HG02642 (cell line): ENCODE data around the gene GCK.

Experiments
- ATAC-seq: cut with Tn5 transposase; IDR thresholded peaks from one replicate; pipeline ENCODE4 v1.9.1; 2021; ENCODE audit warnings: mild to moderate bottlenecking; ENCODE audit not compliant: unreplicated experiment, poor library complexity

The GCK gene

GRCh38 chr7:44189286-44189992 is at the start of gene GCK:
Gene GCK (minus strand): TSS chr7:44189439. CDS start chr7:44188953, 486 bp downstream.
- ATAC-seq, result no peak

GRCh38 chr7:44238116-44238695 is 49.0 kb upstream of the GCK start:
- no peak for ATAC-seq

GRCh38 chr7:44237696-44238095 is 48.5 kb upstream of the GCK start:
- ATAC-seq, result no peak

- no peak for ATAC-seq
Measured at GRCh38 chr7:44236333-44236728, 47.1 kb upstream of the GCK start.

GRCh38 chr7:44235582-44236332 is 46.5 kb upstream of the GCK start:
- no peak for ATAC-seq

- no peak for ATAC-seq
Measured at GRCh38 chr7:44235066-44235465, 45.8 kb upstream of the GCK start.

- no peak for ATAC-seq
Measured at GRCh38 chr7:44232901-44233715, 43.9 kb upstream of the GCK start.

- ATAC-seq, result no peak
Measured at GRCh38 chr7:44232396-44232795, 43.2 kb upstream of the GCK start.

GRCh38 chr7:44231088-44231487 is 41.8 kb upstream of the GCK start:
- no peak for ATAC-seq

GRCh38 chr7:44230286-44230685 is 41.0 kb upstream of the GCK start:
- no peak for ATAC-seq

- no peak for ATAC-seq
Measured at GRCh38 chr7:44229546-44230105, 40.4 kb upstream of the GCK start.

- ATAC-seq, result no peak
Measured at GRCh38 chr7:44228571-44229350, 39.5 kb upstream of the GCK start.

GRCh38 chr7:44227911-44228310 is 38.7 kb upstream of the GCK start:
- ATAC-seq, result no peak

- no peak for ATAC-seq
Measured at GRCh38 chr7:44226396-44226753, 37.1 kb upstream of the GCK start.

GRCh38 chr7:44225566-44226395 is 36.5 kb upstream of the GCK start:
- ATAC-seq, result no peak

GRCh38 chr7:44224974-44225565 is 35.8 kb upstream of the GCK start:
- no peak for ATAC-seq

- ATAC-seq, result no peak
Measured at GRCh38 chr7:44224080-44224973, 35.1 kb upstream of the GCK start.
